H9 (cell line): Measurements from ENCODE around the gene SPEG. TPM values are rescaled to one million over a fixed set of nuclear protein-coding genes. Genes with fewer than 3 reads are reported as not detected.

Experiments used
- DNase-seq: peaks from one replicate; pipeline ENCODE4 v3.0.0-alpha.2; 2017
- H2AFZ ChIP-seq: one replicate; pipeline ENCODE4 v1.6.1; 2013; ENCODE audit warnings: mild to moderate bottlenecking, low read length, control low read depth, moderate library complexity
- H2AK5ac ChIP-seq: 2 replicates; pipeline ENCODE4 v1.6.1; 2013; ENCODE audit warnings: low read length, control low read depth, mixed read lengths; ENCODE audit not compliant: insufficient read length
- H2BK120ac ChIP-seq: one replicate; pipeline ENCODE4 v1.6.1; 2013; ENCODE audit warnings: low read depth, mild to moderate bottlenecking, low read length, control low read depth, inconsistent platforms; ENCODE audit not compliant: poor library complexity, severe bottlenecking
- H2BK12ac ChIP-seq: 2 replicates; pipeline ENCODE4 v1.6.1; 2013; ENCODE audit warnings: low read length, control low read depth, mixed read lengths, low read depth; ENCODE audit not compliant: insufficient read length
- H2BK15ac ChIP-seq: 2 replicates; pipeline ENCODE4 v1.6.1; 2013; ENCODE audit warnings: low read depth, low read length, control low read depth
- H2BK20ac ChIP-seq: one replicate; pipeline ENCODE4 v1.6.1; 2013; ENCODE audit warnings: low read depth, mild to moderate bottlenecking, low read length, control low read depth, inconsistent platforms; ENCODE audit not compliant: poor library complexity, severe bottlenecking
- H2BK5ac ChIP-seq: 2 replicates; pipeline ENCODE4 v1.6.1; 2013; ENCODE audit warnings: low read length, control low read depth, mixed read lengths; ENCODE audit not compliant: insufficient read length
- H3K14ac ChIP-seq: 2 replicates; pipeline ENCODE4 v1.6.1; 2013; ENCODE audit warnings: low read length, control low read depth; ENCODE audit not compliant: insufficient read depth
- H3K18ac ChIP-seq: 2 replicates; pipeline ENCODE4 v1.6.1; 2013; ENCODE audit warnings: low read depth, mild to moderate bottlenecking, mixed read lengths, low read length, control low read depth; ENCODE audit not compliant: insufficient read length
- H3K23ac ChIP-seq: 2 replicates; pipeline ENCODE4 v1.6.1; 2013; ENCODE audit warnings: low read length, control low read depth, mixed read lengths, low read depth; ENCODE audit not compliant: insufficient read length
- H3K23me2 ChIP-seq: 2 replicates; pipeline ENCODE4 v1.6.1; 2013; ENCODE audit warnings: low read depth, mild to moderate bottlenecking, mixed read lengths, low read length, control low read depth; ENCODE audit not compliant: insufficient read length, poor library complexity, severe bottlenecking
- H3K27ac ChIP-seq: 2 replicates; pipeline ENCODE4 v1.5.1; 2013; ENCODE audit warnings: low read length, control low read depth, mixed read lengths, low read depth; ENCODE audit not compliant: insufficient read length
- H3K27me3 ChIP-seq: 2 replicates; pipeline ENCODE4 v1.6.1; 2013; ENCODE audit warnings: low read length, control low read depth, inconsistent platforms; ENCODE audit not compliant: insufficient read depth
- H3K4ac ChIP-seq: 2 replicates; pipeline ENCODE4 v1.6.1; 2013; ENCODE audit warnings: low read depth, mild to moderate bottlenecking, control low read depth, inconsistent platforms, low read length, moderate library complexity
- H3K4me1 ChIP-seq: 2 replicates; pipeline ENCODE4 v1.6.1; 2013; ENCODE audit warnings: low read length, control low read depth, inconsistent platforms; ENCODE audit not compliant: insufficient read depth
- H3K4me2 ChIP-seq: 2 replicates; pipeline ENCODE4 v1.6.1; 2013; ENCODE audit warnings: low read length, control low read depth, mixed read lengths; ENCODE audit not compliant: insufficient read length, insufficient read depth
- H3K56ac ChIP-seq: 2 replicates; pipeline ENCODE4 v1.6.1; 2013; ENCODE audit warnings: low read depth, mild to moderate bottlenecking, mixed read lengths, low read length, control low read depth; ENCODE audit not compliant: insufficient read length
- H3K79me1 ChIP-seq: 2 replicates; pipeline ENCODE4 v1.6.1; 2013; ENCODE audit warnings: low read depth, mild to moderate bottlenecking, moderate library complexity, low read length, control low read depth, inconsistent platforms; ENCODE audit not compliant: insufficient read depth, poor library complexity, severe bottlenecking
- H3K79me2 ChIP-seq: 2 replicates; pipeline ENCODE4 v1.6.1; 2013; ENCODE audit warnings: low read length, control low read depth, inconsistent platforms; ENCODE audit not compliant: insufficient read depth
- H3K9ac ChIP-seq: 2 replicates; pipeline ENCODE4 v1.6.1; 2013; ENCODE audit warnings: low read length, control low read depth, mixed read lengths; ENCODE audit not compliant: insufficient read length; ENCODE audit errors: extremely low read depth
- H3K9me3 ChIP-seq: one replicate; pipeline ENCODE4 v1.6.1; 2013; ENCODE audit warnings: low read depth, low read length, inconsistent platforms; ENCODE audit not compliant: control insufficient read depth
- H3T11ph ChIP-seq: one replicate; pipeline ENCODE4 v1.6.1; 2013; ENCODE audit warnings: mild to moderate bottlenecking, low read length, control low read depth, inconsistent platforms
- H4K20me1 ChIP-seq: one replicate; pipeline ENCODE4 v1.6.1; 2013; ENCODE audit not compliant: control insufficient read depth, insufficient read length, insufficient read depth
- H4K5ac ChIP-seq: 2 replicates; pipeline ENCODE4 v1.6.1; 2013; ENCODE audit warnings: low read depth, mild to moderate bottlenecking, mixed read lengths, low read length, control low read depth; ENCODE audit not compliant: insufficient read length
- H4K8ac ChIP-seq: replicated peaks from 2 replicates; pipeline ENCODE4 v1.6.1; 2013; ENCODE audit warnings: low read length, control low read depth, mixed read lengths, low read depth; ENCODE audit not compliant: insufficient read length
- H4K91ac ChIP-seq: 2 replicates; pipeline ENCODE4 v1.6.1; 2013; ENCODE audit warnings: low read depth, mild to moderate bottlenecking, moderate library complexity, mixed read lengths, low read length, control low read depth; ENCODE audit not compliant: insufficient read length
- H3K27ac Mint-ChIP-seq, 3 experiments: 2 replicates in 2 of 3; 3 replicates in 1 of 3; pipeline ENCODE4 v1.8.0; 2020 to 2021; ENCODE audit warnings: mixed read lengths in 3 of 3, mild to moderate bottlenecking in 1 of 3, moderate library complexity in 1 of 3
- H3K27me3 Mint-ChIP-seq: 2 replicates; pipeline ENCODE4 v1.8.0; 2021; ENCODE audit warnings: low read depth, mild to moderate bottlenecking, moderate library complexity, mixed read lengths
- H3K36me3 Mint-ChIP-seq, 3 experiments: 2 replicates in 2 of 3; 3 replicates in 1 of 3; pipeline ENCODE4 v1.8.0; 2020 to 2021; ENCODE audit warnings: low read depth in 3 of 3, mixed read lengths in 3 of 3; ENCODE audit not compliant: insufficient read depth in 1 of 3
- H3K4me1 Mint-ChIP-seq, 2 experiments: 2 replicates each; pipeline ENCODE4 v1.8.0; 2020; ENCODE audit warnings: mixed read lengths in 2 of 2
- H3K4me3 Mint-ChIP-seq, 2 experiments: 2 replicates in 1 of 2; 3 replicates in 1 of 2; pipeline ENCODE4 v1.8.0; 2020 to 2021; ENCODE audit warnings: mild to moderate bottlenecking in 2 of 2, mixed read lengths in 2 of 2, moderate library complexity in 1 of 2
- H3K9me3 Mint-ChIP-seq, 2 experiments: 2 replicates in 1 of 2; 3 replicates in 1 of 2; pipeline ENCODE4 v1.8.0; 2020; ENCODE audit warnings: mild to moderate bottlenecking in 2 of 2, mixed read lengths in 2 of 2, moderate library complexity in 1 of 2
- WGBS: extraction: QIAGEN DNeasy Blood & Tissue Kit; methylation state at CpG from one replicate; pipeline ENCODE4 v1.1.7; 2013; ENCODE audit warnings: missing lambda C conversion rate, low lambda C conversion rate, mixed read lengths; ENCODE audit not compliant: insufficient read length; ENCODE audit errors: extremely low coverage; 5-methylcytosine and 5-hydroxymethylcytosine counted together
- total RNA-seq: library from RNA; stranded (reverse); gene quantifications from 2 replicates; pipeline ENCODE4 v1.2.1, GENCODE V29; 2021
- TF ChIP-seq, protein P1 (sequence below): fragments of 200-600 bp; sonication (generic); conservative IDR thresholded peaks from 3 replicates; pipeline ENCODE4 v1.8.0; 2021; ENCODE audit warnings: antibody characterized with exemption, mild to moderate bottlenecking

The SPEG gene
- total RNA-seq, 1 experiment from 2014 or later: 23.7 TPM

- Histone ChIP-seq H2AFZ (no peak overlapping the region), H3K14ac (no peak overlapping the region), H3K4me1 (peaks cover 2% of the 10 kb centered on the region; the same call in 1 of the 2 replicates), H3K9me3 (no peaks in the 10 kb centered on the region), H3K79me2 (no peaks in the 10 kb centered on the region), H4K91ac (no peak overlapping the region), H3K4ac (no peak overlapping the region), H2BK15ac (no peak overlapping the region), H4K5ac (no peak overlapping the region), H3K4me2 (no peak overlapping the region), H3K23me2 (peaks cover 6% of the 10 kb centered on the region), H2BK5ac (no peak overlapping the region), H3K9ac (no peak overlapping the region), H3K23ac (no peak overlapping the region), H2BK12ac (no peak overlapping the region), H2BK20ac (no peak overlapping the region), H2BK120ac (no peak overlapping the region), H3K18ac (no peak overlapping the region), H3K27me3 (peaks cover 2% of the 10 kb centered on the region; the same call in 1 of the 2 replicates), H3K27ac (no peak overlapping the region), H4K8ac (no peak overlapping the region), H3T11ph (no peak overlapping the region), H4K20me1 (no peaks in the 10 kb centered on the region), H2AK5ac (no peak overlapping the region), H3K56ac (no peak overlapping the region), H3K79me1 (no peaks in the 10 kb centered on the region)
- Mint-ChIP-seq H3K36me3 (no peaks in the 10 kb centered on the region), H3K27me3 (peaks cover 21% of the 10 kb centered on the region), H3K4me3 (peak overlapping the region in 1 of 2 experiments; percentile 38; a peak in 2 of 5 replicates), H3K27ac (no peak overlapping the region), H3K4me1 (peaks cover 7 to 10% of the 10 kb centered on the region in 2 experiments), H3K9me3 (no peaks in the 10 kb centered on the region)
- TF ChIP-seq, protein P1, sequence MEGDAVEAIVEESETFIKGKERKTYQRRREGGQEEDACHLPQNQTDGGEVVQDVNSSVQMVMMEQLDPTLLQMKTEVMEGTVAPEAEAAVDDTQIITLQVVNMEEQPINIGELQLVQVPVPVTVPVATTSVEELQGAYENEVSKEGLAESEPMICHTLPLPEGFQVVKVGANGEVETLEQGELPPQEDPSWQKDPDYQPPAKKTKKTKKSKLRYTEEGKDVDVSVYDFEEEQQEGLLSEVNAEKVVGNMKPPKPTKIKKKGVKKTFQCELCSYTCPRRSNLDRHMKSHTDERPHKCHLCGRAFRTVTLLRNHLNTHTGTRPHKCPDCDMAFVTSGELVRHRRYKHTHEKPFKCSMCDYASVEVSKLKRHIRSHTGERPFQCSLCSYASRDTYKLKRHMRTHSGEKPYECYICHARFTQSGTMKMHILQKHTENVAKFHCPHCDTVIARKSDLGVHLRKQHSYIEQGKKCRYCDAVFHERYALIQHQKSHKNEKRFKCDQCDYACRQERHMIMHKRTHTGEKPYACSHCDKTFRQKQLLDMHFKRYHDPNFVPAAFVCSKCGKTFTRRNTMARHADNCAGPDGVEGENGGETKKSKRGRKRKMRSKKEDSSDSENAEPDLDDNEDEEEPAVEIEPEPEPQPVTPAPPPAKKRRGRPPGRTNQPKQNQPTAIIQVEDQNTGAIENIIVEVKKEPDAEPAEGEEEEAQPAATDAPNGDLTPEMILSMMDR: no peak
- WGBS: no CpG with 5 or more reads among the region's 6 CpGs
- DNase-seq: peak; percentile 28
These were observed 1.1 kb downstream of the SPEG start for GRCh38 chr2:219435701-219436100.
